K562 (cell line): Measurements from ENCODE around the gene SNRPD2. TPM values are rescaled to one million over a fixed set of nuclear protein-coding genes. Genes with fewer than 3 reads are reported as not detected.
A peak's percentile ranks its signal among the peaks of the same experiment; 100 is the strongest.

ENCODE experiments used
- BCLAF1 ChIP-seq, 2 experiments: fragments of 450-650 bp in 1 of 2; IDR thresholded peaks; 2 replicates each; pipeline ENCODE4 v1.6.1; 2011 to 2017; ENCODE audit warnings: low read depth in 2 of 2, antibody characterized with exemption in 1 of 2, borderline replicate concordance in 1 of 2, low read length in 1 of 2, mild to moderate bottlenecking in 1 of 2, mixed read lengths in 1 of 2; ENCODE audit not compliant: control insufficient read depth in 1 of 2
- CBX8 ChIP-seq: fragments of 200-600 bp; sonication (generic); IDR thresholded peaks from 2 replicates; pipeline ENCODE4 v1.6.1; 2012; ENCODE audit warnings: borderline replicate concordance, mixed run types, low read depth, mild to moderate bottlenecking, moderate library complexity, mixed read lengths, low read length, control low read depth, inconsistent platforms; ENCODE audit not compliant: poor library complexity, severe bottlenecking; ENCODE audit errors: extremely low read depth
- KDM2B ChIP-seq: fragments of 250-450 bp; sonication (Bioruptor Pico); IDR thresholded peaks from 2 replicates; pipeline ENCODE4 v1.8.0; 2021; ENCODE audit warnings: mild to moderate bottlenecking, moderate library complexity
- MAFG ChIP-seq: fragments of 450-650 bp; conservative IDR thresholded peaks from 2 replicates; pipeline ENCODE4 v1.6.1; 2016; ENCODE audit warnings: missing genetic modification characterization, missing compliant biosample characterization
- NONO ChIP-seq, 2 experiments: fragments of 200-400 bp in 1 of 2; fragments of 450-650 bp in 1 of 2; formaldehyde crosslinking in 1 of 2; IDR thresholded peaks; 2 replicates each; pipeline ENCODE4 v1.6.1; 2017; ENCODE audit warnings: low read depth in 2 of 2, mild to moderate bottlenecking in 2 of 2, moderate library complexity in 2 of 2, low read length in 1 of 2
- PHF20 ChIP-seq: fragments of 450-650 bp; IDR thresholded peaks from 2 replicates; pipeline ENCODE4 v1.6.1; 2018; ENCODE audit not compliant: partially characterized antibody
- PHF21A ChIP-seq: fragments of 450-650 bp; IDR thresholded peaks from 2 replicates; pipeline ENCODE4 v1.6.1; 2017; ENCODE audit warnings: low read depth, borderline replicate concordance
- POLR2G ChIP-seq: fragments of 200-400 bp; formaldehyde crosslinking; IDR thresholded peaks from 2 replicates; pipeline ENCODE4 v1.6.1; 2017; ENCODE audit warnings: low read depth, mild to moderate bottlenecking, antibody characterized with exemption, low read length, moderate library complexity
- TOE1 ChIP-seq, 2 experiments: fragments of 450-650 bp in 1 of 2; sonication (generic) in 1 of 2; formaldehyde crosslinking in 1 of 2; IDR thresholded peaks; 2 replicates each; pipeline versions ENCODE4 v1.7.1 to v1.8.0; 2016 to 2022; ENCODE audit warnings: borderline replicate concordance in 2 of 2, mild to moderate bottlenecking in 2 of 2, antibody characterized with exemption in 1 of 2, inconsistent platforms in 1 of 2, low read depth in 1 of 2, missing genetic modification reagents in 1 of 2, moderate library complexity in 1 of 2
- XRCC5 ChIP-seq: fragments of 200-400 bp; formaldehyde crosslinking; IDR thresholded peaks from 2 replicates; pipeline ENCODE4 v1.6.1; 2017; ENCODE audit warnings: low read depth, mild to moderate bottlenecking, low read length
- polyA plus RNA-seq, 8 experiments: library from polyadenylated mRNA; depleted of rRNA in 4 of 8; stranded (reverse) in 5 of 8; unstranded in 3 of 8; fragments of >200 nt; fragmentation: Nextera tagmentation in 2 of 8; fragmentation: Illumina TruSeq in 1 of 8; extraction: Ambion mirVana in 2 of 8; extraction: Trizol in 1 of 8; gene quantifications; 2 replicates each; pipeline versions ENCODE4 v1.2.1 to v1.2.3, GENCODE V29; 2011 to 2014; ENCODE audit warnings: inconsistent platforms in 1 of 8, missing spikeins in 1 of 8
- total RNA-seq, 7 experiments: library from RNA; depleted of rRNA in 6 of 7; stranded (reverse); fragments of >200 nt in 6 of 7; fragmentation: Illumina TruSeq in 2 of 7; extraction: Trizol in 2 of 7; gene quantifications; 2 replicates each; pipeline versions ENCODE4 v1.2.1 to v1.2.3, GENCODE V29; 2011 to 2021; ENCODE audit warnings: low replicate concordance in 1 of 7
- TF ChIP-seq, protein P1 (sequence below), 3 experiments: fragments of 200-800 bp in 1 of 3; sonication (Bioruptor generic) in 1 of 3; sonication (generic) in 1 of 3; formaldehyde crosslinking in 1 of 3; IDR thresholded peaks; 2 replicates each; pipeline versions ENCODE4 v1.6.1 to v1.8.0; 2016 to 2022; ENCODE audit warnings: mild to moderate bottlenecking in 2 of 3, missing compliant biosample characterization in 2 of 3, missing genetic modification characterization in 2 of 3, missing genetic modification reagents in 1 of 3
- TF ChIP-seq, protein P2 (sequence below): fragments of 450-650 bp; IDR thresholded peaks from 2 replicates; pipeline ENCODE4 v1.6.1; 2016; ENCODE audit warnings: antibody characterized with exemption
- TF ChIP-seq, protein P3 (sequence below): sonication (generic); formaldehyde crosslinking; IDR thresholded peaks from 2 replicates; pipeline ENCODE4 v1.8.1; 2023; ENCODE audit warnings: missing genetic modification reagents, mild to moderate bottlenecking, borderline replicate concordance

Gene SNRPD2
- total and polyA plus RNA-seq, 9 of the 15 experiments (the other 6 are each of a cell fraction or from before 2014, with no cell fraction given) = 728 to 4,411 (median 1,029) TPM

GRCh38 chr19:45645631-45646344 lies 46.0 kb downstream of the SNRPD2 start (continued):
- TF ChIP-seq, protein P1, sequence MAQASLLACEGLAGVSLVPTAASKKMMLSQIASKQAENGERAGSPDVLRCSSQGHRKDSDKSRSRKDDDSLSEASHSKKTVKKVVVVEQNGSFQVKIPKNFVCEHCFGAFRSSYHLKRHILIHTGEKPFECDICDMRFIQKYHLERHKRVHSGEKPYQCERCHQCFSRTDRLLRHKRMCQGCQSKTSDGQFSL (CRISPR knock-in tag; IDR thresholded peaks at IDR 0.05) = peak; percentile 51; the same call in 1 of the 2 replicates
- TF ChIP-seq, protein P1 (tag; IDR thresholded peaks at IDR 0.05) = peak in 1 of 2 experiments; percentile 51; a peak in 1 of 4 replicates
- TF ChIP-seq POLR2G = peak; percentile 61
- TF ChIP-seq XRCC5 = peak; percentile 96
- TF ChIP-seq NONO (IDR thresholded peaks at IDR 0.05; ENCODE audit: low read depth in 2 of 2, low read length in 1 of 2) = 0 out of 4 replicates have a peak, but pooled peaks of 1 of the 2 experiments have one; percentile 19
- no peak for TF ChIP-seq MAFG (tag)
- TF ChIP-seq, protein P2, sequence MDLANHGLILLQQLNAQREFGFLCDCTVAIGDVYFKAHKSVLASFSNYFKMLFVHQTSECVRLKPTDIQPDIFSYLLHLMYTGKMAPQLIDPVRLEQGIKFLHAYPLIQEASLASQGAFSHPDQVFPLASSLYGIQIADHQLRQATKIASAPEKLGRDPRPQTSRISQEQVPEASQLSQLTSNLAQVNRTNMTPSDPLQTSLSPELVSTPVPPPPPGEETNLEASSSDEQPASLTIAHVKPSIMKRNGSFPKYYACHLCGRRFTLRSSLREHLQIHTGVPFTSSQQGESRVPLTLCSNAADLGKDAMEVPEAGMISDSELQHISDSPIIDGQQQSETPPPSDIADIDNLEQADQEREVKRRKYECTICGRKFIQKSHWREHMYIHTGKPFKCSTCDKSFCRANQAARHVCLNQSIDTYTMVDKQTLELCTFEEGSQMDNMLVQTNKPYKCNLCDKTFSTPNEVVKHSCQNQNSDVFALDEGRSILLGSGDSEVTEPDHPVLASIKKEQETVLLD = peak; percentile 70; the same call in 1 of the 2 replicates
- no peak; the same call in 1 of the 2 replicates for TF ChIP-seq PHF21A
- TF ChIP-seq, protein P3, sequence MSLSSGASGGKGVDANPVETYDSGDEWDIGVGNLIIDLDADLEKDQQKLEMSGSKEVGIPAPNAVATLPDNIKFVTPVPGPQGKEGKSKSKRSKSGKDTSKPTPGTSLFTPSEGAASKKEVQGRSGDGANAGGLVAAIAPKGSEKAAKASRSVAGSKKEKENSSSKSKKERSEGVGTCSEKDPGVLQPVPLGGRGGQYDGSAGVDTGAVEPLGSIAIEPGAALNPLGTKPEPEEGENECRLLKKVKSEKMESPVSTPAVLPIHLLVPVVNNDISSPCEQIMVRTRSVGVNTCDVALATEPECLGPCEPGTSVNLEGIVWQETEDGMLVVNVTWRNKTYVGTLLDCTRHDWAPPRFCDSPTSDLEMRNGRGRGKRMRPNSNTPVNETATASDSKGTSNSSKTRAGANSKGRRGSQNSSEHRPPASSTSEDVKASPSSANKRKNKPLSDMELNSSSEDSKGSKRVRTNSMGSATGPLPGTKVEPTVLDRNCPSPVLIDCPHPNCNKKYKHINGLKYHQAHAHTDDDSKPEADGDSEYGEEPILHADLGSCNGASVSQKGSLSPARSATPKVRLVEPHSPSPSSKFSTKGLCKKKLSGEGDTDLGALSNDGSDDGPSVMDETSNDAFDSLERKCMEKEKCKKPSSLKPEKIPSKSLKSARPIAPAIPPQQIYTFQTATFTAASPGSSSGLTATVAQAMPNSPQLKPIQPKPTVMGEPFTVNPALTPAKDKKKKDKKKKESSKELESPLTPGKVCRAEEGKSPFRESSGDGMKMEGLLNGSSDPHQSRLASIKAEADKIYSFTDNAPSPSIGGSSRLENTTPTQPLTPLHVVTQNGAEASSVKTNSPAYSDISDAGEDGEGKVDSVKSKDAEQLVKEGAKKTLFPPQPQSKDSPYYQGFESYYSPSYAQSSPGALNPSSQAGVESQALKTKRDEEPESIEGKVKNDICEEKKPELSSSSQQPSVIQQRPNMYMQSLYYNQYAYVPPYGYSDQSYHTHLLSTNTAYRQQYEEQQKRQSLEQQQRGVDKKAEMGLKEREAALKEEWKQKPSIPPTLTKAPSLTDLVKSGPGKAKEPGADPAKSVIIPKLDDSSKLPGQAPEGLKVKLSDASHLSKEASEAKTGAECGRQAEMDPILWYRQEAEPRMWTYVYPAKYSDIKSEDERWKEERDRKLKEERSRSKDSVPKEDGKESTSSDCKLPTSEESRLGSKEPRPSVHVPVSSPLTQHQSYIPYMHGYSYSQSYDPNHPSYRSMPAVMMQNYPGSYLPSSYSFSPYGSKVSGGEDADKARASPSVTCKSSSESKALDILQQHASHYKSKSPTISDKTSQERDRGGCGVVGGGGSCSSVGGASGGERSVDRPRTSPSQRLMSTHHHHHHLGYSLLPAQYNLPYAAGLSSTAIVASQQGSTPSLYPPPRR (CRISPR knock-in tag) = no peak
- TF ChIP-seq BCLAF1 (IDR thresholded peaks at IDR 0.05; ENCODE audit: borderline replicate concordance in 1 of 2, control insufficient read depth in 1 of 2, low read depth in 2 of 2, low read length in 1 of 2) = no peak
- TF ChIP-seq TOE1 (IDR thresholded peaks at IDR 0.05; ENCODE audit: borderline replicate concordance) = peak; percentile 95
- TF ChIP-seq TOE1 (CRISPR knock-in tag; IDR thresholded peaks at IDR 0.05; ENCODE audit: borderline replicate concordance, low read depth) = no peak
- TF ChIP-seq KDM2B (CRISPR knock-in tag) = no peak
- no peak for TF ChIP-seq CBX8
- TF ChIP-seq PHF20 = no peak
